Measurements from ENCODE around the gene GNL1. TPM values are rescaled to one million over a fixed set of nuclear protein-coding genes. Genes with fewer than 3 reads are reported as not detected.
A peak's percentile ranks its signal among the peaks of the same experiment; 100 is the strongest.

The GNL1 gene
- total and polyA plus RNA-seq, 9 of the 15 experiments (the other 6 are each of a cell fraction or from before 2014, with no cell fraction given) = 0.73 to 112 (median 58.0) TPM

DNA sequence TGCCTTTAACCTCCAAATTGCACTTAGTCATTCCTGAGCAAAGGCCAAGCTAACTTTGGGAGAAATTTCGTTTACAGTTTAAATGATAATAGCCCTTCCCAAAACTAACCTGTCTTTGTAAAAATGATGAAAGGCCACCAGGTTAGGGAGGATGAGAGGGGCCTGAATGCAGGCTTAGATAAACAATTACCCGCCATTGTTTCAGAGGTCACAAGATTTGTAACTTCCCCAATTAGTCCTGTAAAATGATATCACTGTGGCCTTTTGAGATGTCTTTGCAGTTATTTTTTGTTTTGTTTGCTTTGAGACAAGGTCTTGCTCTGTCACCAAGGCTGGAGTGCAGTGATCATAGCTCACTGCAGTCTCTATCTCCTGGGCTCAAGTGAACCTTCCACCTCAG, 26.3 kb downstream of the GNL1 start (continued):
- TF ChIP-seq DIDO1 (tag; IDR thresholded peaks at IDR 0.05; ENCODE audit: low read depth) = no peak
- TF ChIP-seq EGR1 (conservative IDR thresholded peaks at IDR 0.05) = no peak
- no peak for TF ChIP-seq GATAD2A (IDR thresholded peaks at IDR 0.05)
- no peak for TF ChIP-seq TOE1 (IDR thresholded peaks at IDR 0.05; ENCODE audit: borderline replicate concordance)
- TF ChIP-seq TOE1 (CRISPR knock-in tag; IDR thresholded peaks at IDR 0.05; ENCODE audit: borderline replicate concordance, low read depth) = no peak
- no peak for TF ChIP-seq ZNF444 (CRISPR knock-in tag; IDR thresholded peaks at IDR 0.05)
- no peak for TF ChIP-seq CXXC5 (CRISPR knock-in tag; IDR thresholded peaks at IDR 0.05)
- TF ChIP-seq, protein P1, sequence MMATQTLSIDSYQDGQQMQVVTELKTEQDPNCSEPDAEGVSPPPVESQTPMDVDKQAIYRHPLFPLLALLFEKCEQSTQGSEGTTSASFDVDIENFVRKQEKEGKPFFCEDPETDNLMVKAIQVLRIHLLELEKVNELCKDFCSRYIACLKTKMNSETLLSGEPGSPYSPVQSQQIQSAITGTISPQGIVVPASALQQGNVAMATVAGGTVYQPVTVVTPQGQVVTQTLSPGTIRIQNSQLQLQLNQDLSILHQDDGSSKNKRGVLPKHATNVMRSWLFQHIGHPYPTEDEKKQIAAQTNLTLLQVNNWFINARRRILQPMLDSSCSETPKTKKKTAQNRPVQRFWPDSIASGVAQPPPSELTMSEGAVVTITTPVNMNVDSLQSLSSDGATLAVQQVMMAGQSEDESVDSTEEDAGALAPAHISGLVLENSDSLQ (IDR thresholded peaks at IDR 0.05) = no peak
- no peak for TF ChIP-seq CBX3 (IDR thresholded peaks at IDR 0.05; ENCODE audit: borderline replicate concordance in 1 of 2, low read length in 2 of 2)
- TF ChIP-seq FOXA3 (CRISPR knock-in tag; conservative IDR thresholded peaks at IDR 0.05 in 1 of 2, IDR thresholded peaks at IDR 0.05 in 1 of 2) = peak in 1 of 2 experiments; percentile 63; a peak in 1 of 4 replicates
- TF ChIP-seq MTA3 (IDR thresholded peaks at IDR 0.05; ENCODE audit: borderline replicate concordance) = no peak
- TF ChIP-seq RBM22 (IDR thresholded peaks at IDR 0.05; ENCODE audit: low read depth, low read length, poor library complexity, severe bottlenecking) = no peak
- TF ChIP-seq HDAC8 (tag; IDR thresholded peaks at IDR 0.05) = no peak
- TF ChIP-seq YBX1 (IDR thresholded peaks at IDR 0.05) = no peak
- TF ChIP-seq ZBTB7A (IDR thresholded peaks at IDR 0.05; ENCODE audit: borderline replicate concordance, control insufficient read depth, low read depth, low read length) = no peak
- TF ChIP-seq HNRNPH1 (optimal IDR thresholded peaks at IDR 0.05; ENCODE audit: low read depth, low read length) = no peak
- TF ChIP-seq, protein P2, sequence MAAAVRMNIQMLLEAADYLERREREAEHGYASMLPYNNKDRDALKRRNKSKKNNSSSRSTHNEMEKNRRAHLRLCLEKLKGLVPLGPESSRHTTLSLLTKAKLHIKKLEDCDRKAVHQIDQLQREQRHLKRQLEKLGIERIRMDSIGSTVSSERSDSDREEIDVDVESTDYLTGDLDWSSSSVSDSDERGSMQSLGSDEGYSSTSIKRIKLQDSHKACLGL (CRISPR knock-in tag; IDR thresholded peaks at IDR 0.05; ENCODE audit: borderline replicate concordance, poor library complexity, severe bottlenecking) = no peak
- TF ChIP-seq EP300 (IDR thresholded peaks at IDR 0.05; ENCODE audit: low read length) = peak; percentile 53
- TF ChIP-seq SRSF7 (optimal IDR thresholded peaks at IDR 0.05; ENCODE audit: low read depth, low read length) = no peak
- TF ChIP-seq ZNF134 (CRISPR knock-in tag; conservative IDR thresholded peaks at IDR 0.05) = no peak
- TF ChIP-seq POU5F1 (IDR thresholded peaks at IDR 0.05; ENCODE audit: borderline replicate concordance, low read depth, low read length, partially characterized antibody) = no peak
- TF ChIP-seq ZNF354B (CRISPR knock-in tag; IDR thresholded peaks at IDR 0.05) = no peak
- TF ChIP-seq ZNF124 (CRISPR knock-in tag; IDR thresholded peaks at IDR 0.05) = no peak
- no peak for TF ChIP-seq MXI1 (IDR thresholded peaks at IDR 0.05; ENCODE audit: low read depth, low read length)
- TF ChIP-seq CREM (IDR thresholded peaks at IDR 0.05; ENCODE audit: low read depth) = 0 out of 2 replicates have a peak, but pooled peaks have one; percentile 7
- TF ChIP-seq, protein P3, sequence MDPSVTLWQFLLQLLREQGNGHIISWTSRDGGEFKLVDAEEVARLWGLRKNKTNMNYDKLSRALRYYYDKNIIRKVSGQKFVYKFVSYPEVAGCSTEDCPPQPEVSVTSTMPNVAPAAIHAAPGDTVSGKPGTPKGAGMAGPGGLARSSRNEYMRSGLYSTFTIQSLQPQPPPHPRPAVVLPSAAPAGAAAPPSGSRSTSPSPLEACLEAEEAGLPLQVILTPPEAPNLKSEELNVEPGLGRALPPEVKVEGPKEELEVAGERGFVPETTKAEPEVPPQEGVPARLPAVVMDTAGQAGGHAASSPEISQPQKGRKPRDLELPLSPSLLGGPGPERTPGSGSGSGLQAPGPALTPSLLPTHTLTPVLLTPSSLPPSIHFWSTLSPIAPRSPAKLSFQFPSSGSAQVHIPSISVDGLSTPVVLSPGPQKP (CRISPR knock-in tag; IDR thresholded peaks at IDR 0.05) = no peak
- TF ChIP-seq CBFA2T3 (IDR thresholded peaks at IDR 0.05) = peak; percentile 27; the same call in 1 of the 2 replicates
- no peak for TF ChIP-seq ZNF780A (CRISPR knock-in tag; IDR thresholded peaks at IDR 0.05)
- peak; percentile 48; the same call in 1 of the 2 replicates for TF ChIP-seq ARID1B (IDR thresholded peaks at IDR 0.05)
- no peak for TF ChIP-seq RBM25 (IDR thresholded peaks at IDR 0.05; ENCODE audit: low read depth, low read length, severe bottlenecking)
- no peak for TF ChIP-seq GTF2E2 (tag; IDR thresholded peaks at IDR 0.05)

All from K562 (cell line).